ENCODE results near the gene UNC13C.

DNA sequence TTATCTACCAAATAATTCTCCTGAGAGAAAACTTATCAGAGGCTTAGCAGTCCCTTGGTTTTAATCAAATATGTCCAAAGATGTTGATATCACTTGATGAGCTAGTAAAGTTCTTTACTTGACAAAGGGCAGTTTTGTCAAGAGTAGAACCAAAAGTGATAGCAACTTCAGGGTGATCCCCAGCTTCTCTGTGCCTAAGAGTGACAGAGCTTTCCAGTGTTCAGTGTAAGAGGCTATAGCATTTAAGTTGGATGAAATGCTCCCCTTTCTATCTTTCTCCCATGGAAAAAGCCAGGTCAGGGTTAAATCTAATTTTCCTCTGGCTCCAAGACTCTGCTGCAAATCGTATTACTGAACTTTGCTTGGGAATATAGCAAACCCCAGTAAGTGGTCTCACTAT lies 120.8 kb downstream of the UNC13C start:
- TF ChIP-seq GATA3 (IDR thresholded peaks at IDR 0.05; ENCODE audit: low read depth, low read length) (no peak), GATA2 (IDR thresholded peaks at IDR 0.05; ENCODE audit: low read depth, low read length) (no peak)

All from SH-SY5Y (cell line).